ENCODE data around the gene TINAG. TPM values are rescaled to one million over a fixed set of nuclear protein-coding genes. Genes with fewer than 3 reads are reported as not detected.

The TINAG gene
- total and polyA plus RNA-seq, 8 donors, result not detected

DNA sequence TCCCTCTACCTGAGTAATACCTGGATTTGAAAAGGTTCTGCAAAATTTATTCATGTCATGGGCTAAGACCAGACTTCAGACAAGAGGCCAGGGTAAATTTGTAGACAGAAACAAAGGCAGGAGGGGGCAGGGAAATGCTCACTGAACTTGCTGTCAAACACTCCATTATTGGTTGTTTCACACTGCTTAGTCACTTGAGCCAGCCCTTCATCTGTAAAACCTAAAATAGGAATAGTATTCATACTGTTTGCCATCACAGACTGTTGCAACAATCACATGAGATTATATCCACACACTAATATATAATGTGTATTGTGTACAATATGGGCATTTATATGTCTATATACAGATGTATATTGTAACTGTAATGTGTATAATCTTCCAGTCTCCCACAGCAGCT, 6.5 kb upstream of the TINAG start:
- intact Hi-C loops (cut with DNase I), result no loop called here
- no peak for ATAC-seq
- no peak overlapping the region for H3K4me3 ChIP-seq
- TF ChIP-seq, protein P1, sequence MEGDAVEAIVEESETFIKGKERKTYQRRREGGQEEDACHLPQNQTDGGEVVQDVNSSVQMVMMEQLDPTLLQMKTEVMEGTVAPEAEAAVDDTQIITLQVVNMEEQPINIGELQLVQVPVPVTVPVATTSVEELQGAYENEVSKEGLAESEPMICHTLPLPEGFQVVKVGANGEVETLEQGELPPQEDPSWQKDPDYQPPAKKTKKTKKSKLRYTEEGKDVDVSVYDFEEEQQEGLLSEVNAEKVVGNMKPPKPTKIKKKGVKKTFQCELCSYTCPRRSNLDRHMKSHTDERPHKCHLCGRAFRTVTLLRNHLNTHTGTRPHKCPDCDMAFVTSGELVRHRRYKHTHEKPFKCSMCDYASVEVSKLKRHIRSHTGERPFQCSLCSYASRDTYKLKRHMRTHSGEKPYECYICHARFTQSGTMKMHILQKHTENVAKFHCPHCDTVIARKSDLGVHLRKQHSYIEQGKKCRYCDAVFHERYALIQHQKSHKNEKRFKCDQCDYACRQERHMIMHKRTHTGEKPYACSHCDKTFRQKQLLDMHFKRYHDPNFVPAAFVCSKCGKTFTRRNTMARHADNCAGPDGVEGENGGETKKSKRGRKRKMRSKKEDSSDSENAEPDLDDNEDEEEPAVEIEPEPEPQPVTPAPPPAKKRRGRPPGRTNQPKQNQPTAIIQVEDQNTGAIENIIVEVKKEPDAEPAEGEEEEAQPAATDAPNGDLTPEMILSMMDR (IDR thresholded peaks at IDR 0.05), result no peak
- no peaks in the 10 kb centered on the region for H3K36me3 ChIP-seq
- DNase-seq, result no peak
- no peak overlapping the region for H3K27ac ChIP-seq
- no peaks in the 10 kb centered on the region for H3K4me1 ChIP-seq
- H3K9me3 ChIP-seq, result no peaks in the 10 kb centered on the region
- no peaks in the 10 kb centered on the region for H3K27me3 ChIP-seq
- no peak for FAIRE-seq

DNA sequence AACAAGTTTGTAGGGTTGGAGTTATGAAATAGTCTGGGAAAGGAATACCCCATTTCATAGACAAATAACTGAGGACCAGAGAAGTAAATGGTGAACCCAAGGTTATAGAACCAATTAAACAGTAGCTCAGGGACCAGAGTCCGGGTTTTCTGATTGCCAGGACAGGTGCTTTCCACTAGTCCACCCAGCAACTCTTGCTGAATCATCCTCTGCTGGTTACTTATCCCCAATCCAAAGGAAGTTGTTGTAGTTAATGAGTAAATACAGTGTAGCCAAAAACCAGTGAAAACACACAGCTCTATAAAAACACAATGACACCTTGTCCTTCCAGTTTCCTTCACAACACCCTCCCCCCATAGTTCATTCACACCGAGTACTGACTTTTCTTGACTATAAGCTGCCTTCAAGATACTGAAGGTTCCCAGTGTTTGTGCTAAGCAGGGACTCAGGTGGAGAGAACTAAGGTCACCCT, 766 bp upstream of the TINAG start:
- no peaks in the 10 kb centered on the region for H3K27me3 ChIP-seq
- H3K9me3 ChIP-seq, result no peaks in the 10 kb centered on the region
- TF ChIP-seq, protein P1 (IDR thresholded peaks at IDR 0.05), result no peak
- WGBS, 2 donors, result 10 to 13% methylated on average over 2 of the region's 2 CpGs
- H3K4me3 ChIP-seq, result no peak overlapping the region
- DNase-seq (no peak), ATAC-seq (peak in 3 of 4 donors; percentile 32 to 70 (median 54)), FAIRE-seq (no peak)
- H3K4me1 ChIP-seq, result no peaks in the 10 kb centered on the region
- H3K27ac ChIP-seq, result no peak overlapping the region
- H3K36me3 ChIP-seq, result no peaks in the 10 kb centered on the region
- intact Hi-C loops (cut with DNase I), result no loop called here

DNA sequence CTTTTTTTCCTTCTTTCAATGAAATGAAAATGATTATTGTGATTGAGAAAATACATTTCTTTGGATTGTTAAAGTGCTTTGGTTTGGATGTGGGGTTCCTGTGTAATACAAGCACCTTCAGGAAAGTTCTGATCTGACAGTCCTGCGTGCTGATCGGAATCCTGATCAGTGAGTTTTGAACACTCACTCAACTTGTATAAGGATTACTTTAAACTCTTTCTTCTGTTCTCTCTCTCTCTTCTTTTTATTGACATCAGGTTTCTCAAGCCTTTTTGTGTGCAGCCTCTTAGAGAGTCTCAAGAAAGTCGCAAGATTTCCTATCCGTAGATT, 710 bp downstream of the TINAG start:
- Histone ChIP-seq H3K36me3 (no peaks in the 10 kb centered on the region), H3K9me3 (no peaks in the 10 kb centered on the region), H3K27ac (no peak overlapping the region), H3K4me1 (no peaks in the 10 kb centered on the region), H3K4me3 (no peak overlapping the region), H3K27me3 (no peaks in the 10 kb centered on the region)
- FAIRE-seq (no peak), DNase-seq (no peak), ATAC-seq (no peak)
- intact Hi-C loops (cut with DNase I), result no loop called here
- 81 to 94% methylated on average over 4 of the region's 4 CpGs for WGBS, 2 donors
- TF ChIP-seq, protein P1 (IDR thresholded peaks at IDR 0.05), result no peak

DNA sequence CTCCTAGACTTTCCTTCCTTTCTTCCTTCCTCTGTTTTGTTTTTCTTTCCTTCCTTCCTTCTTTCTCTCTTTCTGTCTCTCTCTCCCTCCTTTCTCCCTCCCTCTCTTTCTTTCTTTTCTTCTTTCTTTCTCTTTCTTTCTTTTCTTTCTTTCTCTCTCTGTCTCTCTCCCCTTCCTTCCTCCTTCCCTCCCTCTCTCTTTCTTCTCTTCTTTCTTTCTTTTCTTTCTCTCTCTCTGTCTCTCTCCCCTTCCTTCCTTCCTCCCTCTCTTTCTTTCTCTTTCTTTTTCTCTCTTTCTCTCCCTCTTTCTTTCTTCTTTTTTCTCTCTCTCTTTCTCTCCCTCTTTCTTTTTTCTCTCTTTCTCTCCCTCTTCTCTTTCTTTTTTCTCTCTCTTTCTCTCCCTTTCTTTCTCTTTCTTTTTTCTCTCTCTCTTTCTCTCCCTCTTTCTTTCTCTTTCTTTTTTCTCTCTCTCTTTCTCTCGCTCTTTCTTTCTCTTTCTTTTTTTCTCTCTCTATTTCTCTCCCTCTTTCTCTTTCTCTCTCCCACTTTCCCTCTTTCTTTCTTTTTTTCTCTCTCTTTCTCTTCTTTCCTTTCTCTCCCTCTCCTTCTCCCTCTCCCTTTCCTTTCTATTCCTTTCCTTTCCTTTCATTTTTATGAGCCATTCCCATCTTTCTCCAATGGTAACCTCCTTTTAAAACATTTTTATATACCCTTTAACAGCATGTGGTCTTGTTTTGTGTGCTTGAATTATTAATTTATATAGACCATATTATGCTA, 2.3 kb downstream of the TINAG start:
- TF ChIP-seq, protein P1 (IDR thresholded peaks at IDR 0.05), result no peak
- H3K9me3 ChIP-seq, result no peaks in the 10 kb centered on the region
- no peaks in the 10 kb centered on the region for H3K27me3 ChIP-seq
- DNase-seq, result no peak
- WGBS, 2 donors, result 52 to 54% methylated on average over 1 of the region's 1 CpG
- no peak overlapping the region for H3K4me3 ChIP-seq
- no peaks in the 10 kb centered on the region for H3K36me3 ChIP-seq
- H3K4me1 ChIP-seq, result no peaks in the 10 kb centered on the region
- intact Hi-C loops (cut with DNase I), result no loop called here
- FAIRE-seq, result no peak
- no peak overlapping the region for H3K27ac ChIP-seq
- no peak for ATAC-seq

DNA sequence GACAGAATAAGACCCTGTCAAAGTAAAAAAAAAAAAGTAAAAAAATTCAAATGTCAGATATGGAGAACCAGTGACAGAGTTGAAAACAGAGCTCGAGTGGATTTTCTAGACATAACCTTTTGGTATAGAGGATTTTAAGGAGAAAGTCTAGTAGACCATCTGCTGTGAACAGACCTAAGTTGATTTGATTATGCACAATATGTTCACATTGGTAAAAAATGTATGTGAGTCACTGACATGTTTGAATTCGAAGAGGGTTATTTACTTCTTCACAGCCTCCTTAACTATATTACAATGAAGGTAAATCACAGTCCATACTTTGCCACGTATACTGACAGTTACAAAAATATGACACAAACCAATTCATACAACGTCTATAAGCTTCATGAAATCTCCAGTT, 7.4 kb downstream of the TINAG start:
- DNase-seq, result no peak
- no peak for FAIRE-seq
- intact Hi-C loops (cut with DNase I), result no loop called here
- ATAC-seq, result no peak
- Histone ChIP-seq H3K4me3 (no peak overlapping the region), H3K27me3 (no peaks in the 10 kb centered on the region), H3K9me3 (no peaks in the 10 kb centered on the region), H3K36me3 (no peaks in the 10 kb centered on the region), H3K4me1 (no peaks in the 10 kb centered on the region), H3K27ac (no peak overlapping the region)
- 51 to 55% methylated on average over 4 of the region's 4 CpGs for WGBS, 2 donors
- TF ChIP-seq, protein P1 (IDR thresholded peaks at IDR 0.05), result no peak

All from pancreas (tissue), 10 donors.